Thoracic aorta (tissue), 2 donors: Measurements from ENCODE around the gene MFNG. TPM values are rescaled to one million over a fixed set of nuclear protein-coding genes. Genes with fewer than 3 reads are reported as not detected.
A peak's percentile ranks its signal among the peaks of the same experiment; 100 is the strongest.

Source experiments
- ATAC-seq: fragments of 150-250 bp; one replicate; pipeline ENCODE4 v1.8.0; 2017; ENCODE audit warnings: low read depth; ENCODE audit not compliant: insufficient number of reproducible peaks, low FRiP score
- DNase-seq: peaks from one replicate; pipeline ENCODE4 v3.0.0-alpha.2; 2020; ENCODE audit warnings: low spot score
- H3K27ac ChIP-seq, 2 donors: fragments of 200-600 bp; sonication (generic); 1 replicate in 1 of 2; 2 replicates in 1 of 2; pipeline ENCODE4 v1.5.1; 2016; ENCODE audit warnings: mild to moderate bottlenecking in 2 of 2, moderate library complexity in 2 of 2
- H3K27me3 ChIP-seq: fragments of 200-600 bp; sonication (generic); replicated peaks from 2 replicates; pipeline ENCODE4 v1.6.0; 2016; ENCODE audit warnings: mild to moderate bottlenecking; ENCODE audit not compliant: insufficient read depth
- H3K36me3 ChIP-seq: fragments of 200-600 bp; sonication (generic); one replicate; pipeline ENCODE4 v1.5.1; 2016
- H3K4me1 ChIP-seq, 2 donors: fragments of 200-600 bp; sonication (generic); 1 replicate in 1 of 2; 2 replicates in 1 of 2; pipeline versions ENCODE4 v1.5.1 to v1.6.0; 2016; ENCODE audit warnings: low read depth in 2 of 2, mild to moderate bottlenecking in 1 of 2; ENCODE audit not compliant: control insufficient read depth in 1 of 2
- H3K4me3 ChIP-seq: fragments of 200-600 bp; sonication (generic); 2 replicates; pipeline ENCODE4 v1.5.1; 2016; ENCODE audit warnings: mild to moderate bottlenecking
- H3K9me3 ChIP-seq: fragments of 200-600 bp; sonication (generic); 2 replicates; pipeline ENCODE4 v1.5.1; 2016
- CTCF ChIP-seq: fragments of 200-600 bp; sonication (generic); IDR thresholded peaks from one replicate; pipeline ENCODE4 v1.5.1; 2019; ENCODE audit warnings: antibody characterized with exemption
- total RNA-seq, 2 donors: library from RNA; depleted of rRNA; stranded (reverse); fragments of >200 nt; gene quantifications; one replicate each; pipeline versions ENCODE4 v1.1.0 to v1.2.3, GENCODE V29; 2016

Gene MFNG
- total RNA-seq, 2 donors from 2014 or later = 18.1 to 25.5 TPM

- ATAC-seq (no peak), DNase-seq (no peak)
- peaks cover 0 to 3% of the 10 kb centered on the region in 2 donors for H3K4me1 ChIP-seq
- no peaks in the 10 kb centered on the region for H3K36me3 ChIP-seq
- no peaks in the 10 kb centered on the region for H3K27me3 ChIP-seq
- no peaks in the 10 kb centered on the region for H3K9me3 ChIP-seq
- no peak overlapping the region for H3K27ac ChIP-seq
- no peak overlapping the region for H3K4me3 ChIP-seq
- TF ChIP-seq CTCF = no peak
Observed at GRCh38 chr22:37526376-37526775, 40.2 kb upstream of the MFNG start.

- H3K9me3 ChIP-seq = no peaks in the 10 kb centered on the region
- no peak overlapping the region for H3K27ac ChIP-seq
- H3K4me1 ChIP-seq = peaks cover 0 to 3% of the 10 kb centered on the region in 2 donors
- DNase-seq = no peak
- no peak for ATAC-seq
- no peaks in the 10 kb centered on the region for H3K27me3 ChIP-seq
- no peaks in the 10 kb centered on the region for H3K36me3 ChIP-seq
- H3K4me3 ChIP-seq = no peak overlapping the region
- TF ChIP-seq CTCF = no peak
Observed at GRCh38 chr22:37525746-37526350, 39.7 kb upstream of the MFNG start.

GRCh38 chr22:37525073-37525745 is 39.0 kb upstream of the MFNG start:
- Histone ChIP-seq H3K9me3 (no peaks in the 10 kb centered on the region), H3K4me3 (no peak overlapping the region), H3K27ac (no peak overlapping the region), H3K27me3 (no peaks in the 10 kb centered on the region), H3K36me3 (no peaks in the 10 kb centered on the region), H3K4me1 (peaks cover 0 to 3% of the 10 kb centered on the region in 2 donors)
- DNase-seq (no peak), ATAC-seq (peak; percentile 18)
- no peak for TF ChIP-seq CTCF

GRCh38 chr22:37522482-37522881 is 36.3 kb upstream of the MFNG start:
- Histone ChIP-seq H3K4me3 (no peak overlapping the region), H3K27me3 (no peaks in the 10 kb centered on the region), H3K9me3 (no peaks in the 10 kb centered on the region), H3K4me1 (peaks cover 0 to 14% of the 10 kb centered on the region in 2 donors), H3K36me3 (no peaks in the 10 kb centered on the region), H3K27ac (no peak overlapping the region)
- ATAC-seq = no peak
- no peak for DNase-seq
- no peak for TF ChIP-seq CTCF

- no peak for TF ChIP-seq CTCF
- H3K27me3 ChIP-seq = no peaks in the 10 kb centered on the region
- no peaks in the 10 kb centered on the region for H3K9me3 ChIP-seq
- H3K27ac ChIP-seq = no peak overlapping the region
- no peak for ATAC-seq
- H3K36me3 ChIP-seq = no peaks in the 10 kb centered on the region
- no peak for DNase-seq
- no peak overlapping the region for H3K4me3 ChIP-seq
- H3K4me1 ChIP-seq = peaks cover 0 to 14% of the 10 kb centered on the region in 2 donors
Observed at GRCh38 chr22:37521236-37521739, 35.1 kb upstream of the MFNG start.
